SK-N-SH (cell line): ENCODE data around the gene SEZ6L. TPM values are rescaled to one million over a fixed set of nuclear protein-coding genes. Genes with fewer than 3 reads are reported as not detected.

Source experiments
- CTCF ChIA-PET: fragments of 300-600, 350-600 bp; formaldehyde crosslinking; extraction: SDS; loops from one replicate; lab custom pipeline; 2021; lab: Yijun Ruan, JAX
- POLR2A ChIA-PET: fragments of 350-600 bp; sonication (Branson Sonifier 250); formaldehyde crosslinking; extraction: SDS; loops from one replicate; lab custom pipeline; 2020; ENCODE audit warnings: antibody characterized with exemption, inconsistent platforms; lab: Yijun Ruan, JAX
- DNase-seq: peaks from one replicate; pipeline ENCODE4 v3.0.0; 2012
- H2AFZ ChIP-seq: fragments of 200-600 bp; sonication (generic); 2 replicates; pipeline ENCODE4 v1.8.1; 2016; ENCODE audit warnings: antibody characterized with exemption, mild to moderate bottlenecking, low read depth
- H3F3A ChIP-seq: fragments of 200-600 bp; sonication (generic); replicated peaks from 2 replicates; pipeline ENCODE3; 2016; ENCODE audit warnings: antibody characterized with exemption, mild to moderate bottlenecking; ENCODE audit not compliant: insufficient read depth
- H3K27ac ChIP-seq, 2 experiments: fragments of 200-500 bp in 1 of 2; fragments of 200-600 bp in 1 of 2; sonication (Bioruptor generic) in 1 of 2; sonication (generic), shearing (Covaris generic) in 1 of 2; 2 replicates each; pipeline versions ENCODE4 v1.5.1 to v1.6.1; 2014 to 2016; ENCODE audit warnings: low read depth in 2 of 2, inconsistent platforms in 1 of 2, low read length in 1 of 2, mild to moderate bottlenecking in 1 of 2, mixed read lengths in 1 of 2
- H3K27me3 ChIP-seq: fragments of 200-600 bp; sonication (generic), shearing (Covaris generic); 2 replicates; pipeline ENCODE4 v1.6.1; 2016; ENCODE audit warnings: mixed run types; ENCODE audit not compliant: insufficient read depth
- H3K36me3 ChIP-seq, 2 experiments: fragments of 200-500 bp in 1 of 2; fragments of 200-600 bp in 1 of 2; sonication (Bioruptor generic) in 1 of 2; sonication (generic) in 1 of 2; replicated peaks in 1 of 2; 2 replicates each; pipeline versions ENCODE3 to v1.5.1; 2014 to 2016; ENCODE audit warnings: low read length in 1 of 2, mild to moderate bottlenecking in 1 of 2; ENCODE audit not compliant: insufficient read depth in 2 of 2, control insufficient read depth in 1 of 2
- H3K4me1 ChIP-seq, 2 experiments: fragments of 200-500 bp in 1 of 2; fragments of 200-600 bp in 1 of 2; sonication (Bioruptor generic) in 1 of 2; sonication (generic), shearing (Covaris generic) in 1 of 2; 2 replicates each; pipeline versions ENCODE4 v1.5.1 to v1.6.1; 2014 to 2016; ENCODE audit warnings: low read depth in 1 of 2, low read length in 1 of 2, mixed run types in 1 of 2; ENCODE audit not compliant: insufficient read depth in 2 of 2, control insufficient read depth in 1 of 2
- H3K4me2 ChIP-seq: fragments of 200-600 bp; sonication (generic), shearing (Covaris generic); 2 replicates; pipeline ENCODE4 v1.6.1; 2017; ENCODE audit warnings: mixed run types
- H3K4me3 ChIP-seq, 2 experiments: fragments of 200-500 bp in 1 of 2; fragments of 200-600 bp in 1 of 2; sonication (Bioruptor generic) in 1 of 2; sonication (generic), shearing (Covaris generic) in 1 of 2; 2 replicates each; pipeline versions ENCODE4 v1.5.1 to v1.8.1; 2014 to 2016; ENCODE audit warnings: low read depth in 2 of 2, inconsistent platforms in 1 of 2, low read length in 1 of 2, mild to moderate bottlenecking in 1 of 2, mixed read lengths in 1 of 2, moderate library complexity in 1 of 2
- H3K79me2 ChIP-seq: fragments of 200-600 bp; sonication (generic); 2 replicates; pipeline ENCODE4 v1.8.1; 2017; ENCODE audit warnings: mild to moderate bottlenecking; ENCODE audit not compliant: insufficient read depth
- H3K9ac ChIP-seq: fragments of 200-600 bp; sonication (generic); 2 replicates; pipeline ENCODE4 v1.6.1; 2017; ENCODE audit warnings: mixed run types
- H3K9me2 ChIP-seq: fragments of 200-600 bp; sonication (generic); 2 replicates; pipeline ENCODE4 v1.6.1; 2017; ENCODE audit warnings: mixed run types
- H3K9me3 ChIP-seq: fragments of 200-600 bp; sonication (generic); 2 replicates; pipeline ENCODE4 v1.6.1; 2017; ENCODE audit warnings: mixed run types, mild to moderate bottlenecking, moderate library complexity
- H4K20me1 ChIP-seq: fragments of 200-600 bp; sonication (generic); 2 replicates; pipeline ENCODE4 v1.6.1; 2017; ENCODE audit warnings: mild to moderate bottlenecking, mixed run types; ENCODE audit not compliant: insufficient read depth
- CHD2 ChIP-seq: fragments of 150-350 bp; IDR thresholded peaks from 2 replicates; pipeline ENCODE4 v1.6.1; 2018; ENCODE audit warnings: low read length; ENCODE audit not compliant: partially characterized antibody
- ELF1 ChIP-seq: IDR thresholded peaks from 2 replicates; pipeline ENCODE4 v1.4.0; 2012
- EP300 ChIP-seq, 2 experiments: IDR thresholded peaks; 2 replicates each; pipeline versions ENCODE4 v1.4.0 to v1.6.1; 2012; ENCODE audit warnings: borderline replicate concordance in 1 of 2, low read depth in 1 of 2, low read length in 1 of 2
- EZH2phosphoT487 ChIP-seq: fragments of 200-600 bp; sonication (generic); IDR thresholded peaks from 2 replicates; pipeline ENCODE4 v1.6.1; 2017; ENCODE audit warnings: low read depth, mixed run types, mild to moderate bottlenecking, antibody characterized with exemption, moderate library complexity, borderline replicate concordance
- FOSL2 ChIP-seq: IDR thresholded peaks from 2 replicates; pipeline ENCODE4 v1.4.0; 2012; ENCODE audit warnings: low read depth, mild to moderate bottlenecking, moderate library complexity, borderline replicate concordance
- FOXJ3 ChIP-seq: sonication (generic); formaldehyde crosslinking; IDR thresholded peaks from 2 replicates; pipeline ENCODE4 v1.5.1; 2020; ENCODE audit warnings: mild to moderate bottlenecking, missing genetic modification reagents
- FOXM1 ChIP-seq: IDR thresholded peaks from 2 replicates; pipeline ENCODE4 v1.4.0; 2012; ENCODE audit warnings: low read depth, mild to moderate bottlenecking
- GABPA ChIP-seq: IDR thresholded peaks from 2 replicates; pipeline ENCODE4 v1.4.0; 2012; ENCODE audit warnings: low read depth, mild to moderate bottlenecking
- MEF2A ChIP-seq: IDR thresholded peaks from 2 replicates; pipeline ENCODE4 v1.4.0; 2012; ENCODE audit warnings: low read depth, borderline replicate concordance
- MXI1 ChIP-seq: IDR thresholded peaks from 2 replicates; pipeline ENCODE4 v1.6.1; 2012; ENCODE audit warnings: mild to moderate bottlenecking, low read depth, low read length, improper control_type of control experiment
- NRF1 ChIP-seq: IDR thresholded peaks from 2 replicates; pipeline ENCODE4 v1.6.1; 2012; ENCODE audit warnings: low read depth, mild to moderate bottlenecking, low read length
- POLR2AphosphoS5 ChIP-seq: IDR thresholded peaks from 2 replicates; pipeline ENCODE4 v1.6.1; 2012; ENCODE audit warnings: low read depth, low read length
- RXRA ChIP-seq: IDR thresholded peaks from 2 replicates; pipeline ENCODE4 v1.4.0; 2012; ENCODE audit warnings: low read depth, mild to moderate bottlenecking, borderline replicate concordance
- SMC3 ChIP-seq: IDR thresholded peaks from 2 replicates; pipeline ENCODE4 v1.6.1; 2012; ENCODE audit warnings: low read depth, low read length, improper control_type of control experiment
- TCF12 ChIP-seq: IDR thresholded peaks from 2 replicates; pipeline ENCODE4 v1.4.0; 2012
- WGBS: methylation state at CpG from one replicate; pipeline ENCODE4 v1.1.6; 2017; ENCODE audit warnings: low lambda C conversion rate; 5-methylcytosine and 5-hydroxymethylcytosine counted together
- polyA plus RNA-seq, 3 experiments: library from polyadenylated mRNA; depleted of rRNA; stranded (reverse); fragments of >200 nt; gene quantifications; 2 replicates each; pipeline ENCODE4 v1.2.3, GENCODE V29; 2012
- TF ChIP-seq, protein P1 (sequence below): IDR thresholded peaks from 2 replicates; pipeline ENCODE4 v1.6.1; 2012; ENCODE audit warnings: mild to moderate bottlenecking, low read depth, low read length, moderate library complexity
- TF ChIP-seq, protein P2 (sequence below): IDR thresholded peaks from 2 replicates; pipeline ENCODE4 v1.4.0; 2012; ENCODE audit warnings: low read depth, borderline replicate concordance
- TF ChIP-seq, protein P3 (sequence below): fragments of 150-350 bp; IDR thresholded peaks from 2 replicates; pipeline ENCODE4 v1.6.1; 2016; ENCODE audit warnings: mild to moderate bottlenecking, low read depth, low read length

SEZ6L gene
- polyA plus RNA-seq, 1 of the 3 experiments (the other 2 are of a cell fraction) = 0.10 TPM

DNA sequence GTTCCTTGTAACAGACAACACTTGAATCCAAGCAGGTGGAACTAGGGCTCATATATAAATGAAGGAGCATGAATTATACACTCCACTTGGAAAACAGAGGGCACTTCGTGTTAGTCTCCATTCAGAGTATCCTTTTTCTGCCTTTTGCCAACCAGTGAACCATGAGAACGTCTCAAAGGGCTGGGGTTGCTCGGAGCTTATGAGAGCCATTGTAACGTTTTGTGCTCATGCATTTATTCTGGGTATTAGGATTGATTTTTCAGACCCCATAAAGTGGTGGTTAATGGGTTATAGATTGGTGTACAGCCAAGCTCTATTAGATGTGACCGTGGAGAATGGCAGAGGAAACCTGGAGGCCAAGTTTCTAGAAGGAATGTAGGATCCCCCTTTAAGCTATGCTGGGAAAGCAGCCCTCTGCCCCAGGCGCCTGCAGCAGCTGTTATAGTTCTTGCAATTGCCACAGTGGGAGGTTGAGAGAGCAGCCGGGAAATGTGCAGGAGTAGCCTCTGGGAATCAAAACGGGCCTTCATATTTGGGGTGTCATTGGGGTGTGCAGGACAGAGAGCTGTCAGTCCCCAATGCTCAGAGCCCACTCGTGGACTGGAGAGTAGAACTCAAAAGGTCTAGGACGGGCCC is 205.2 kb downstream of the SEZ6L start:
- H3K9me3 ChIP-seq = no peaks in the 10 kb centered on the region
- H3K9ac ChIP-seq = no peak overlapping the region
- no peaks in the 10 kb centered on the region; the same call in 1 of the 2 replicates for H3K27me3 ChIP-seq
- H3K4me3 ChIP-seq = no peak overlapping the region
- ChIA-PET CTCF (interaction anchor here (0.6 to 4.1 kb wide), 4 partner anchors 9 to 195 kb away, joined by 3 to 24 read pairs (median 4); no protein-coding TSS in a partner anchor), POLR2A (no interaction called here)
- H3K36me3 ChIP-seq = no peaks in the 10 kb centered on the region
- H3K9me2 ChIP-seq = no peaks in the 10 kb centered on the region
- no peak overlapping the region for H2AFZ ChIP-seq
- DNase-seq = no peak
- no peaks in the 10 kb centered on the region for H3K79me2 ChIP-seq
- H4K20me1 ChIP-seq = no peaks in the 10 kb centered on the region
- no peak overlapping the region for H3K27ac ChIP-seq
- WGBS = 30% methylated on average over 9 of the region's 10 CpGs
- H3K4me1 ChIP-seq = no peaks in the 10 kb centered on the region
- H3K4me2 ChIP-seq = no peak overlapping the region
- H3F3A ChIP-seq = no peaks in the 10 kb centered on the region
- no peak for TF ChIP-seq GABPA
- no peak for TF ChIP-seq FOSL2
- no peak for TF ChIP-seq CHD2
- no peak for TF ChIP-seq POLR2AphosphoS5
- TF ChIP-seq, protein P1, sequence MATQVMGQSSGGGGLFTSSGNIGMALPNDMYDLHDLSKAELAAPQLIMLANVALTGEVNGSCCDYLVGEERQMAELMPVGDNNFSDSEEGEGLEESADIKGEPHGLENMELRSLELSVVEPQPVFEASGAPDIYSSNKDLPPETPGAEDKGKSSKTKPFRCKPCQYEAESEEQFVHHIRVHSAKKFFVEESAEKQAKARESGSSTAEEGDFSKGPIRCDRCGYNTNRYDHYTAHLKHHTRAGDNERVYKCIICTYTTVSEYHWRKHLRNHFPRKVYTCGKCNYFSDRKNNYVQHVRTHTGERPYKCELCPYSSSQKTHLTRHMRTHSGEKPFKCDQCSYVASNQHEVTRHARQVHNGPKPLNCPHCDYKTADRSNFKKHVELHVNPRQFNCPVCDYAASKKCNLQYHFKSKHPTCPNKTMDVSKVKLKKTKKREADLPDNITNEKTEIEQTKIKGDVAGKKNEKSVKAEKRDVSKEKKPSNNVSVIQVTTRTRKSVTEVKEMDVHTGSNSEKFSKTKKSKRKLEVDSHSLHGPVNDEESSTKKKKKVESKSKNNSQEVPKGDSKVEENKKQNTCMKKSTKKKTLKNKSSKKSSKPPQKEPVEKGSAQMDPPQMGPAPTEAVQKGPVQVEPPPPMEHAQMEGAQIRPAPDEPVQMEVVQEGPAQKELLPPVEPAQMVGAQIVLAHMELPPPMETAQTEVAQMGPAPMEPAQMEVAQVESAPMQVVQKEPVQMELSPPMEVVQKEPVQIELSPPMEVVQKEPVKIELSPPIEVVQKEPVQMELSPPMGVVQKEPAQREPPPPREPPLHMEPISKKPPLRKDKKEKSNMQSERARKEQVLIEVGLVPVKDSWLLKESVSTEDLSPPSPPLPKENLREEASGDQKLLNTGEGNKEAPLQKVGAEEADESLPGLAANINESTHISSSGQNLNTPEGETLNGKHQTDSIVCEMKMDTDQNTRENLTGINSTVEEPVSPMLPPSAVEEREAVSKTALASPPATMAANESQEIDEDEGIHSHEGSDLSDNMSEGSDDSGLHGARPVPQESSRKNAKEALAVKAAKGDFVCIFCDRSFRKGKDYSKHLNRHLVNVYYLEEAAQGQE = no peak
- TF ChIP-seq MXI1 = no peak
- TF ChIP-seq MEF2A = no peak
- TF ChIP-seq TCF12 = no peak
- no peak for TF ChIP-seq SMC3
- no peak for TF ChIP-seq NRF1
- TF ChIP-seq EP300 (IDR thresholded peaks at IDR 0.05; ENCODE audit: borderline replicate concordance in 1 of 2, low read depth in 1 of 2, low read length in 1 of 2) = no peak
- TF ChIP-seq RXRA = no peak
- no peak for TF ChIP-seq FOXM1
- TF ChIP-seq, protein P2, sequence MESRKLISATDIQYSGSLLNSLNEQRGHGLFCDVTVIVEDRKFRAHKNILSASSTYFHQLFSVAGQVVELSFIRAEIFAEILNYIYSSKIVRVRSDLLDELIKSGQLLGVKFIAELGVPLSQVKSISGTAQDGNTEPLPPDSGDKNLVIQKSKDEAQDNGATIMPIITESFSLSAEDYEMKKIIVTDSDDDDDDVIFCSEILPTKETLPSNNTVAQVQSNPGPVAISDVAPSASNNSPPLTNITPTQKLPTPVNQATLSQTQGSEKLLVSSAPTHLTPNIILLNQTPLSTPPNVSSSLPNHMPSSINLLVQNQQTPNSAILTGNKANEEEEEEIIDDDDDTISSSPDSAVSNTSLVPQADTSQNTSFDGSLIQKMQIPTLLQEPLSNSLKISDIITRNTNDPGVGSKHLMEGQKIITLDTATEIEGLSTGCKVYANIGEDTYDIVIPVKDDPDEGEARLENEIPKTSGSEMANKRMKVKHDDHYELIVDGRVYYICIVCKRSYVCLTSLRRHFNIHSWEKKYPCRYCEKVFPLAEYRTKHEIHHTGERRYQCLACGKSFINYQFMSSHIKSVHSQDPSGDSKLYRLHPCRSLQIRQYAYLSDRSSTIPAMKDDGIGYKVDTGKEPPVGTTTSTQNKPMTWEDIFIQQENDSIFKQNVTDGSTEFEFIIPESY = no peak
- TF ChIP-seq FOXJ3 (CRISPR knock-in tag) = no peak
- TF ChIP-seq EZH2phosphoT487 = no peak
- TF ChIP-seq, protein P3, sequence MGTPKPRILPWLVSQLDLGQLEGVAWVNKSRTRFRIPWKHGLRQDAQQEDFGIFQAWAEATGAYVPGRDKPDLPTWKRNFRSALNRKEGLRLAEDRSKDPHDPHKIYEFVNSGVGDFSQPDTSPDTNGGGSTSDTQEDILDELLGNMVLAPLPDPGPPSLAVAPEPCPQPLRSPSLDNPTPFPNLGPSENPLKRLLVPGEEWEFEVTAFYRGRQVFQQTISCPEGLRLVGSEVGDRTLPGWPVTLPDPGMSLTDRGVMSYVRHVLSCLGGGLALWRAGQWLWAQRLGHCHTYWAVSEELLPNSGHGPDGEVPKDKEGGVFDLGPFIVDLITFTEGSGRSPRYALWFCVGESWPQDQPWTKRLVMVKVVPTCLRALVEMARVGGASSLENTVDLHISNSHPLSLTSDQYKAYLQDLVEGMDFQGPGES = no peak
- TF ChIP-seq ELF1 = no peak
